Stimulated activated CD4-positive, alpha-beta T cell treated with anti-CD3 and anti-CD28 coated beads, Interleukin-15, amount 100 ng/mL, for 1 hour (primary cell): ENCODE results near the gene MTHFD1L.
"Not testable (repeated sequence)": the region's sequence is repeated elsewhere in the genome, so short reads cannot be mapped to it uniquely, and the experiment has no call there.

Experiments used
- DNase-seq, 2 donors: peaks; one replicate each; pipeline ENCODE4 v3.0.0-alpha.2; 2020; ENCODE audit warnings: low read depth in 1 of 2, low spot score in 1 of 2

MTHFD1L gene

DNA sequence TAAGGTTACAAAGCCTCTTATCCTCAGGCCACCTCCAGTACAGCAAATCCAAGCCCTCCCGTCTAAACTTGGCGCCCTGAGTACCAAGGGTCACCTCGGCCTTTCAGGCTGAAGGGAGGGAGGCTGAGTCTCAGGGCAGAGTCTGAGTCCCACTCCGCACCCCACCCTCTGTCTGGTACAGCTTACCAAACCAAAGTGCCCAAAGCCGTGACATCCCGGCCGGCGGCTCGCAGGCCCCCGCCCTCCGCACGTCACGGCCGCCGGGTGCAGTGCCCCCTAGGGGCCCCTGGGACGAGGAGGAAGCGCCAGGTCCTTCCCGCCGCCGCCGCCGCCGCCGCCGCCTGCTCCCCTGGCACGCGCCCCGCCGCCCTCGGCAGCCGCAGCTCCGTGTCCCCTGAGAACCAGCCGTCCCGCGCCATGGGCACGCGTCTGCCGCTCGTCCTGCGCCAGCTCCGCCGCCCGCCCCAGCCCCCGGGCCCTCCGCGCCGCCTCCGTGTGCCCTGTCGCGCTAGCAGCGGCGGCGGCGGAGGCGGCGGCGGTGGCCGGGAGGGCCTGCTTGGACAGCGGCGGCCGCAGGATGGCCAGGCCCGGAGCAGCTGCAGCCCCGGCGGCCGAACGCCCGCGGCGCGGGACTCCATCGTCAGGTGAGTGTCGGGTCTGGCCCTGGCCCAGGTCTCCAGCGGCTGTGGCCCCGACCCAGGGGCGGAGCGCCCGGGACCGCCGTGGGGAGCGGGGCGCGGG is at the start of gene MTHFD1L:
TSS of gene MTHFD1L (plus strand) at position 297 of the 741 bp plus-strand sequence. CDS start at position 418, 121 bp downstream.
- peak; percentile 40 to 71 for DNase-seq

GRCh38 chr6:150816554-150816953 is 48.9 kb upstream of the MTHFD1L start:
- DNase-seq, result not testable (repeated sequence)

- DNase-seq, result no peak
Measured at GRCh38 chr6:150822932-150823331, 42.6 kb upstream of the MTHFD1L start.

- no peak for DNase-seq
Measured at GRCh38 chr6:150826788-150827187, 38.7 kb upstream of the MTHFD1L start.

DNA sequence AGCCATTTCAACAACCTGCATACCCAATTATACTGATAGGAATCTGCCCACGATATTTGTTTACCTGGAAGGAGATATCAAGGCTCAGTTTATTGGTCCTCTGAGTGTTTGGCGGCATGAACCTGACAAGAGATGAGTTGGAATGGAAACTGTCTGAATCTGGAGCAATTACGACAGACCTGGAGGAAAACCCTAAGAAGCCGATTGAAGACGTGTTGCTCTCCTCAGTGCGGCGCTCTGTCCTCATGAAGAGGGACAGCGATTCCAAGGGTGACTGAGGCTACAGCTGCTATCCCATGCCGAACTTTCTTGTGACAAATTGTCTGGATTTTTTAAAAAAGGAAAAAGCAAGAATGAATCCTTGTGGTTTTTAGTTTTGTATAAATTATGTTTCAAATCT is 37.4 kb upstream of the MTHFD1L start:
- not testable (repeated sequence) for DNase-seq

DNA sequence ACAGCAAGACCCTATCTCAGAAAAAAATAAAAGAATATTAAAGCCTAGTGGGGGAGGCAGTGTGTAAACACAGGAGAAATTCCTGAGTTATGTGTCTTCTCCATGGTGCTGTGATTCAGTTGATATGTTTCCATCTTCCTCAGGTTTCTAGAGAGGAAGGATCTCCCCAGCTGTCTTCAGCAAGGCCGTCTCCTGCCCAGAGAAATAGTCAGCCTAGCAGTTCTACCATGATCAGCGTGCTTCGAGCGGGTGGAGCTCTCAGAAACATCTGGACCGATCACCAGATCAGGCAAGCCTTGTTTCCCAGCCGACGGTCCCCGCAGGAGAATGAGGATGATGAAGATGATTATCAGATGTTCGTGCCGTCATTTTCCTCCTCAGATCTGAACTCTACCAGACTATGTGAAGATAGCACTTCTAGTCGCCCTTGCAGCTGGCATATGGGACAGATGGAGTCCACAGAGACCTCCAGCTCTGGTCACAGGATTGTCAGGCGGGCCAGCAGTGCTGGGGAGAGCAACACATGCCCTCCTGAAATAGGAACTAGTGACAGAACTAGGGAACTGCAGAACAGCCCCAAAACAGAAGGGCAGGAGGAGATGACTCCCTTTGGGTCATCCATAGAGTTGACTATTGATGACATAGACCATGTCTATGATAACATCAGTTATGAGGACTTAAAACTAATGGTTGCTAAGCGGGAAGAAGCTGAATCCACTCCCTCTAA is 34.9 kb upstream of the MTHFD1L start:
- DNase-seq, result no peak

DNA sequence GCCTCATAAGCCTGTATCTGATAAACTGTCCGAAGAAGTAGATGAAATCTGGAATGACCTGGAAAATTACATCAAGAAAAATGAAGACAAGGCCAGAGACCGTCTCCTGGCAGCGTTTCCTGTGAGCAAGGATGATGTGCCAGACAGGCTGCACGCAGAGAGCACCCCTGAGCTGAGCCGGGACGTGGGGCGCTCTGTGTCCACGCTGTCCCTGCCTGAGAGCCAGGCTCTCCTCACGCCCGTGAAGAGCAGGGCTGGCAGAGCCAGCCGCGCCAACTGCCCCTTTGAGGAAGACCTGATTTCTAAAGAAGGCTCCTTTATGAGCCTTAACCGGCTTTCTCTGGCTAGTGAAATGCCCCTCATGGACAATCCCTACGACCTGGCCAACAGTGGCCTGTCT is 33.9 kb upstream of the MTHFD1L start:
- DNase-seq, result no peak

DNA sequence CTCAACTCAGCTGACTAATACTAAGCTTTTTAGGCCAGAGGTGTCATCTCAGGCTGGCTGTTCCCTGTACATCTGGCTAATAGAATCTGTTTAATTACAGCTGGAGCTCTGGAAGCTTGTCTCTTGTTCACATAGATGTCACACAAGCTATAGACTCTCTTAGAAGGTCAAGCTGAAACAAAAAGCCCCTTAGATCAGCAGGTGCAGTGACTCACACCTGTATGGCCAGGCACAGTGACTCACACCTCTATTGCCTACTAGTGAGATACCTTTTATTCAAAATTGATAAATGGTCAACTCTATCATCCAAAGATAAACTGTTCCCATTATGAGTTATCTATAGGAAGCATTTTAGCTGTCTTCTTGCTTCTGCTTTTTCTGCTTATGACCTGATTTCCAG is 29.9 kb upstream of the MTHFD1L start:
- no peak for DNase-seq

DNA sequence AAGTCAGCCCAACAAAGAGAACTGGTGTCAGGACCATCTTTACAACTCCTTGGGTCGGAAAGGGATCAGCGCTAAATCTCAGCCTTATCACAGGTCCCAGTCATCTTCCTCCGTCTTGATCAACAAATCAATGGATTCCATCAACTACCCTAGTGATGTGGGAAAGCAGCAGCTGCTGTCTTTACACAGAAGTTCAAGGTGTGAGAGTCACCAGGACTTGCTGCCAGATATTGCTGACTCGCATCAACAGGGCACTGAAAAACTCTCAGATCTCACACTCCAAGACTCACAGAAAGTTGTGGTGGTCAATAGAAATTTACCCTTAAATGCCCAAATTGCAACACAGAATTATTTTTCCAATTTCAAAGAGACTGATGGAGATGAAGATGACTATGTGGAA is 25.3 kb upstream of the MTHFD1L start:
- no peak for DNase-seq

DNA sequence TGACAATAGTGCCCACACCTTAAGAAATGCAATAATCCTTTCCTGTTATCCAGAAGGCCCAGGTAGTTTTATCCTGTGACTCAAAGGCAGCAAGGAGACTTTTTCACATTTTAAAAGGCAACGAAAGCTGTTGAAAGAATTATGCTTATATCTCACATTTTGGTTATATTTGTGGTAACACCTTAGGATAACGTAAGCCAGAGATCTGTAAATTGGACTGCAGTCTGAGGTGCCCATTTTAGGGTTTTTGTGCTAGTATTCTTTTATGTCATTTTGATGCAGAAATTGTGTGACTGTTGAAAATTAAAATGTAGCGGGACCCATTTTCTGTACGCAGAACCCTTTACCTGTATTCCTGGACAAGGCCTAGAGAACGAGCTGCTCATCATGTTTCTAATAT is 24.3 kb upstream of the MTHFD1L start:
- DNase-seq, result no peak

GRCh38 chr6:150841697-150842096 is 23.8 kb upstream of the MTHFD1L start:
- no peak for DNase-seq

DNA sequence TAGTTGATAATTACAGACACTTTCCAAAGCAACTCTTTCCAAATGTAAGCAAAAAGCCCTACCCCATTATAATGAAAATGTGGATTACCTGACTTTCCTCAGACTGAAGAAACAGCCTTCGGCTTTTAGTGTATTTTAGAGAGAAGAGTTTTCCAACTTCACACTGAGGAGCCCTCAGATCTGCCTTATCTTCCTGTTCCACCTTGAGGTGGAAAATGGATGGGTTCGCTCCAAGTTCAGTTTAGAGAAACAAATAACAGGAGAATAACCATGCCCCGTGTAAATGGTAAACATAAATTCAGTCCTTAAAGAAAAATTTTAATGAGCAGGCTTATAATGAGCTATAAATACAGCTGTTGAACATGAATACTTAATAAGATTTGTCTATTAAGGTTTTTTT is 21.1 kb upstream of the MTHFD1L start:
- no peak for DNase-seq

- DNase-seq, result no peak
Measured at GRCh38 chr6:150846641-150847040, 18.9 kb upstream of the MTHFD1L start.

DNA sequence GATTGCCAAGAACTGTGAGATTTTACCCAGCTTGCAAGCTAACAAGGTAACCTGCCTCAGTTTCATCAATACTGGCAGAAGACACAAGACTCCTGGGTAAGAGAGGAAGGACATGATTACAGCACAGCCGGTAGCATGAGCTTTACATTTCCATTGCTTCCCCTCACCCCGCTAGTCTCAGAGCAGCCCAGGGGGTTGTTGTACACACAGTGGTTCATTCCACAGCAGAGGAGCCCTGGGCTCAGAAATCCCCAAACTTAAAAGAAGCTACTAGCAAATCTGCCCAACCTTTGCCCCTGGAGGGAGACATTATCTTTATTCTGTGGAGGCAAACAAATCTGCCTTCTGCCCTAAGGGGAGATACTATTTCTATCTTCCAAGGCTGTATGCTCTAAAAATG is 17.1 kb upstream of the MTHFD1L start:
- no peak for DNase-seq

- not testable (repeated sequence) for DNase-seq
Measured at GRCh38 chr6:150854392-150854791, 11.1 kb upstream of the MTHFD1L start.

DNA sequence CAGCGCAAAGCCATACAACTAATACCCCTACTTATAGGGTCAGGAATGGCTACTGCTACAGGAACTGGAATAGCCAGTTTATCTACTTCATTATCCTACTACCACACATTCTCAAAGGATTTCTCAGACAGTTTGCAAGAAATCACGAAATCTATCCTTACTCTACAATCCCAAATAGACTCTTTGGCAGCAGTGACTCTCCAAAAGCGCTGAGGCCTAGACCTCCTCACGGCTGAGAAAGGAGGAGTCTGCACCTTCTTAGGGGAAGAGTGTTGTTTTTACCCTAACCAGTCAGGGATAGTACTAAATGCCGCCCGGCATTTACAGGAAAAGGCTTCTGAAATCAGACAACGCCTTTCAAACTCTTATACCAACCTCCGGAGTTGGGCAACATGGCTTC is 10.3 kb upstream of the MTHFD1L start:
- not testable (repeated sequence) for DNase-seq

DNA sequence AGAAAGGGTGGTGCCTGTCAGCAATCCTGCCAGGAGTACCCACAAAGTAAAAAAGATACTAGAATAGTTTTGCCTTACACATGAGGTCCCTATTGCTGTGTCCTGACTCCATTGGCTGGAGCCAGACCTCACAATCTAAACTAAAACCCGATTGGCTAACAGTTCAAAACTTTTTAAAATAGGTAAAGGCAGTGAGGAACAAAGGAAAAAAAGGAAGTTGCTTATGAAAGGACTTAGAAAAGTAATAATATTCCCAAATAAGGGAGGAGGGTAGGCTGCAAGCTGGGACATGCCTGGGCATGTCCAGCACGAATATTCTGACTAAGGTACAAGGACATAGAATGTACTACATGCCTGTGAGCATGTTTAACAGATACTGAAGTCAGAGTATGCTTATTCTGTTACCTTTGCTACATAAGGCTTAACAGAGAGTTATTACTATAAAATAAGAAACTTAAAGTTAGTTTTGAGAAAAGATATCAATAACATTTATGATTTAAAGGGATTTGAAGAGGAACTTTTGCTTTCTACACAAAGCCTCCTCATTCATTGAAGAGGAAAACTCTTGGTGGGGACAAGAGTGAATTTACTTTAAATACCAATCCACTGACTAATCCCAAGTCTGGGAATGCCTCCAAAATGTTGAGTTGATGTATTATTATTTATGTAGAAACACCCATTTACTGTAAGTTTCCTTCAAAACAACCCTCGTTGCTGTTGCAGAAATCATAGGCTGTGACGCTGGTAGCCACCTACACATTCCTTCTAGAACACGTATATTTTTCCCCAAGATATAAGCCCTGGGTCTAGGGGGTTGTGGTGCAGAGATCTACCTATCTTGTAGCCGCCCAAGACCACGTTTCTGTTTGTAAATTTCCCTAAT is 8.2 kb upstream of the MTHFD1L start:
- no peak for DNase-seq

GRCh38 chr6:150857945-150858308 is 7.6 kb upstream of the MTHFD1L start:
- no peak for DNase-seq

GRCh38 chr6:150861448-150862168 is 3.9 kb upstream of the MTHFD1L start:
- DNase-seq, result not testable (repeated sequence)

- DNase-seq, result no peak
Measured at GRCh38 chr6:150863213-150863928, 2.1 kb upstream of the MTHFD1L start.
